Endothelial cell of umbilical vein (primary cell): ENCODE measurements around the gene SUCLG1. TPM values are rescaled to one million over a fixed set of nuclear protein-coding genes. Genes with fewer than 3 reads are reported as not detected.

Experiments used
- BruUV-seq: library from RNA; stranded (reverse); fragments of 400-500 nt; replicated peaks from 2 replicates; lab custom pipeline; 2021; lab: Mats Ljungman, UMichigan
- CTCF ChIA-PET: fragments of 300-600, 350-600 bp; sonication (Branson Sonifier 250); formaldehyde crosslinking; loops from one replicate; lab custom pipeline; 2021; ENCODE audit warnings: antibody characterized with exemption, inconsistent platforms; lab: Charles Lee
- POLR2A ChIA-PET: fragments of 300-600, 350-600 bp; sonication (Branson Sonifier 250); formaldehyde crosslinking; loops from one replicate; lab custom pipeline; 2021; ENCODE audit warnings: antibody characterized with exemption, inconsistent platforms; lab: Charles Lee
- DNase-seq: peaks from one replicate; pipeline ENCODE4 v3.0.0-alpha.2; 2011; ENCODE audit warnings: low read depth, low spot score
- FAIRE-seq: peaks from 2 replicates; lab custom pipeline; 2011; peaks lifted over from hg19 to GRCh38; lab: Jason Lieb, UNC
- H2AFZ ChIP-seq: 2 replicates; pipeline ENCODE4 v1.6.0; 2012; ENCODE audit warnings: low read depth, low read length, control low read depth, inconsistent platforms
- H3K27ac ChIP-seq: 2 replicates; pipeline ENCODE4 v1.5.1; 2011; ENCODE audit warnings: low read depth, mild to moderate bottlenecking, control low read depth, low read length, moderate library complexity; ENCODE audit not compliant: insufficient read depth
- H3K27me3 ChIP-seq, 2 experiments: 2 replicates each; pipeline versions ENCODE4 v1.6.0 to v1.6.1; 2011; ENCODE audit warnings: low read length in 2 of 2, mixed read lengths in 1 of 2; ENCODE audit not compliant: control insufficient read depth in 2 of 2, insufficient read depth in 2 of 2
- H3K36me3 ChIP-seq, 2 experiments: 2 replicates in 1 of 2; 3 replicates in 1 of 2; pipeline ENCODE4 v1.5.1; 2011; ENCODE audit warnings: low read length in 2 of 2, mild to moderate bottlenecking in 1 of 2, moderate library complexity in 1 of 2; ENCODE audit not compliant: control insufficient read depth in 2 of 2, insufficient read depth in 2 of 2; ENCODE audit errors: extremely low read depth in 1 of 2
- H3K4me1 ChIP-seq: 3 replicates; pipeline ENCODE4 v1.5.1; 2011; ENCODE audit warnings: mild to moderate bottlenecking, low read length; ENCODE audit not compliant: control insufficient read depth, insufficient read depth; ENCODE audit errors: extremely low read depth
- H3K4me2 ChIP-seq: 2 replicates; pipeline ENCODE4 v1.6.1; 2011; ENCODE audit warnings: low read length, control low read depth, mixed read lengths; ENCODE audit not compliant: insufficient read depth
- H3K4me3 ChIP-seq, 3 experiments: fragments of 200-600 bp in 1 of 3; sonication (generic), shearing (Covaris generic) in 1 of 3; replicated peaks in 1 of 3; 2 replicates each; pipeline ENCODE4 v1.5.1; 2011 to 2016; ENCODE audit warnings: control low read depth in 3 of 3, low read length in 3 of 3, mild to moderate bottlenecking in 2 of 3, inconsistent platforms in 1 of 3, low read depth in 1 of 3, moderate library complexity in 1 of 3; ENCODE audit not compliant: insufficient read depth in 1 of 3
- H3K79me2 ChIP-seq: 2 replicates; pipeline ENCODE4 v1.6.0; 2012; ENCODE audit warnings: low read length, inconsistent platforms; ENCODE audit not compliant: control insufficient read depth, insufficient read depth
- H3K9ac ChIP-seq: replicated peaks from 2 replicates; pipeline ENCODE3; 2011; ENCODE audit warnings: low read length, control low read depth; ENCODE audit not compliant: insufficient read depth; ENCODE audit errors: extremely low read depth
- H3K9me1 ChIP-seq: replicated peaks from 3 replicates; pipeline ENCODE4 v1.6.0; 2011; ENCODE audit warnings: mild to moderate bottlenecking, low read length; ENCODE audit not compliant: control insufficient read depth, insufficient read depth; ENCODE audit errors: extremely low read depth
- H3K9me3 ChIP-seq: replicated peaks from 2 replicates; pipeline ENCODE4 v1.5.1; 2012; ENCODE audit warnings: low read length, inconsistent platforms; ENCODE audit not compliant: control insufficient read depth, insufficient read depth
- H4K20me1 ChIP-seq: replicated peaks from 2 replicates; pipeline ENCODE3; 2011; ENCODE audit warnings: mild to moderate bottlenecking, low read length; ENCODE audit not compliant: control insufficient read depth, insufficient read depth; ENCODE audit errors: extremely low read depth
- CTCF ChIP-seq, 2 donors: IDR thresholded peaks; 1 replicate in 1 of 2; 2 replicates in 1 of 2; pipeline ENCODE4 v1.5.1; 2011; ENCODE audit warnings: low read length in 2 of 2, mild to moderate bottlenecking in 2 of 2, moderate library complexity in 2 of 2, control low read depth in 1 of 2, inconsistent platforms in 1 of 2, low read depth in 1 of 2; ENCODE audit not compliant: insufficient read depth in 1 of 2; ENCODE audit errors: extremely low read depth in 1 of 2
- EZH2 ChIP-seq: IDR thresholded peaks from 2 replicates; pipeline ENCODE4 v1.6.1; 2012; ENCODE audit warnings: borderline replicate concordance, low read depth, mild to moderate bottlenecking, moderate library complexity, low read length, inconsistent platforms; ENCODE audit not compliant: severe bottlenecking
- FOS ChIP-seq: IDR thresholded peaks from 2 replicates; pipeline ENCODE4 v1.6.1; 2011; ENCODE audit warnings: mild to moderate bottlenecking, low read length, moderate library complexity, borderline replicate concordance; ENCODE audit not compliant: insufficient read depth
- GATA2 ChIP-seq: IDR thresholded peaks from 2 replicates; pipeline ENCODE4 v1.7.0; 2011; ENCODE audit warnings: low read depth, mild to moderate bottlenecking, moderate library complexity, mixed read lengths, low read length; ENCODE audit not compliant: insufficient read length, insufficient read depth
- JUN ChIP-seq: IDR thresholded peaks from 2 replicates; pipeline ENCODE4 v1.6.1; 2011; ENCODE audit warnings: borderline replicate concordance, low read depth; ENCODE audit not compliant: insufficient read length, insufficient read depth
- MAX ChIP-seq: IDR thresholded peaks from 2 replicates; pipeline ENCODE4 v1.6.1; 2011; ENCODE audit not compliant: insufficient read depth, insufficient read length
- MYC ChIP-seq: IDR thresholded peaks from one replicate; pipeline ENCODE4 v1.6.1; 2011; ENCODE audit warnings: mild to moderate bottlenecking, low read depth, low read length
- POLR2A ChIP-seq: IDR thresholded peaks from 2 replicates; pipeline ENCODE4 v1.6.1; 2012; ENCODE audit warnings: low read depth, mild to moderate bottlenecking, control low read depth, low read length
- POLR2AphosphoS5 ChIP-seq: IDR thresholded peaks from 2 replicates; pipeline ENCODE4 v1.6.1; 2012; ENCODE audit warnings: low read depth, mild to moderate bottlenecking, control low read depth, low read length, moderate library complexity; ENCODE audit not compliant: insufficient read depth
- dilution Hi-C: fragments of 300-500 bp; cut with MboI; formaldehyde crosslinking; loops from one replicate; pipeline ENCODE4 v1.15.0; 2019; ENCODE audit warnings: low sequenced_read_pairs; ENCODE audit not compliant: extremely low pct_ligation_motif_present
- intact Hi-C: fragments of 100-400 bp; cut with micrococcal nuclease; formaldehyde crosslinking; loops from one replicate; pipeline ENCODE4 v1.10.0; 2022
- polyA plus RNA-seq, 4 experiments: library from polyadenylated mRNA; depleted of rRNA in 3 of 4; stranded (reverse) in 3 of 4; unstranded in 1 of 4; fragments of >200 nt; gene quantifications; 2 replicates each; pipeline versions ENCODE4 v1.2.1 to v1.2.3, GENCODE V29; 2011 to 2012; ENCODE audit warnings: missing spikeins in 1 of 4
- total RNA-seq: library from RNA; stranded (reverse); gene quantifications from 2 replicates; pipeline ENCODE4 v1.2.3, GENCODE V29; 2021

Gene SUCLG1
- total and polyA plus RNA-seq, 2 donors (not counting 3 experiments of a cell fraction or from before 2014, with no cell fraction given): 31.7 to 59.2 TPM

GRCh38 chr2:84383271-84383670 is 75.8 kb downstream of the SUCLG1 start:
- POLR2A ChIA-PET: no interaction called here
- H3K9ac ChIP-seq: no peak overlapping the region
- DNase-seq (no peak), FAIRE-seq (no peak)
- dilution Hi-C loops (no loop called here), intact Hi-C loops (no loop called here)
- H3K27me3 ChIP-seq: no peaks in the 10 kb centered on the region
- no peaks in the 10 kb centered on the region for H3K9me1 ChIP-seq
- no peak overlapping the region for H3K4me3 ChIP-seq
- CTCF ChIA-PET: no interaction called here
- no peak overlapping the region for H3K27ac ChIP-seq
- no peaks in the 10 kb centered on the region for H3K79me2 ChIP-seq
- no peak overlapping the region for H2AFZ ChIP-seq
- H3K4me1 ChIP-seq: no peaks in the 10 kb centered on the region
- no peaks in the 10 kb centered on the region for H4K20me1 ChIP-seq
- no peaks in the 10 kb centered on the region for H3K36me3 ChIP-seq
- H3K9me3 ChIP-seq: no peaks in the 10 kb centered on the region
- no TSS peak for BruUV-seq
- TF ChIP-seq EZH2 (no peak), MAX (no peak), MYC (no peak), CTCF (IDR thresholded peaks at IDR 0.05; ENCODE audit: extremely low read depth in 1 of 2, insufficient read depth in 1 of 2, low read depth in 1 of 2, low read length in 2 of 2) (no peak), POLR2A (no peak), POLR2AphosphoS5 (no peak), GATA2 (no peak), JUN (no peak), FOS (no peak)
- no peak overlapping the region for H3K4me2 ChIP-seq
